SU-DHL-6 (cell line): Measurements from ENCODE around the gene FJX1.

Experiments used
- CTCF ChIP-seq: fragments of 200-600 bp; sonication (generic); IDR thresholded peaks from one replicate; pipeline ENCODE4 v1.5.1; 2017; ENCODE audit warnings: antibody characterized with exemption, mild to moderate bottlenecking, low read length, moderate library complexity; ENCODE audit not compliant: insufficient read depth, poor library complexity, severe bottlenecking
- EZH2phosphoT487 ChIP-seq: fragments of 200-600 bp; sonication (generic), shearing (Covaris generic); conservative IDR thresholded peaks from 2 replicates; pipeline ENCODE4 v1.6.1; 2018; ENCODE audit warnings: mild to moderate bottlenecking, antibody characterized with exemption, low read length, moderate library complexity, mixed read lengths

DNA sequence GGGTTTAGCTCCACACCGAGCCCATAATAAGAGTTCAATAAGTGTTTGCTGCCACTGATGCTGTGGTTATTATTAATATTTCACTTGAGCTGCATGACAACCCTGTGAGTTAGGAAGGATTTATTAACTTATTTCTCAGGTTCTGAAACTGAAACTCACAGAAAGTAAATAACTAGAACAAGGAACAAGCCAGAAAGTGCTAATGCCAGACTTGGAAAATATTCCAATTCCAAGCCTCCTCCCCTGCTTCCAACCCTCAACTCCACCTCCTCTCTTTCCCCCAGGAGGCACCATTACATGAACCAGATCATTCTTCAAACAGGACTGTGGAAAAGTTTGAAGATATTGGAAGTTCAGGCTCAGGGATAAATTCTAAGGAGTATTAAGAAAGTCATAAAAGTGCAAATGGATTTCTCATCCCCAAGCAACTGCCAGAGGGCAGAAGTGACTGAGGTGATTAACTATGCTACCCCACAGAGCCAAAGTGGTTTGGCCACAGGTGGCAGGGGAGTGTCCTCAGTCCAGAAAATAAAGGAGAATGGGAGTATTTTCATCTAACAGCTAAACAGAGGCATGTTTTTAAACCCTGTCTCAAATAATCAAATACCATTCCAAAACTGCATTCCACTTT, 3.2 kb upstream of the FJX1 start:
- TF ChIP-seq CTCF, result no peak
- no peak for TF ChIP-seq EZH2phosphoT487
